Lower leg skin (tissue), 4 donors: ENCODE data around the gene ST3GAL5. TPM values are rescaled to one million over a fixed set of nuclear protein-coding genes. Genes with fewer than 3 reads are reported as not detected.

Experiments used
- DNase-seq, 2 donors: peaks; one replicate each; pipeline ENCODE4 v3.0.0-alpha.2; 2019; ENCODE audit warnings: low spot score in 2 of 2
- H3K4me3 ChIP-seq: fragments of 200-600 bp; sonication (generic); 2 replicates; pipeline ENCODE4 v1.5.1; 2017; ENCODE audit warnings: mild to moderate bottlenecking, low read depth; ENCODE audit not compliant: poor library complexity, severe bottlenecking
- CTCF ChIP-seq, 3 donors: fragments of 450-650 bp; IDR thresholded peaks; one replicate each; pipeline ENCODE4 v1.5.1; 2016; ENCODE audit warnings: antibody characterized with exemption in 3 of 3, mild to moderate bottlenecking in 3 of 3, moderate library complexity in 2 of 3
- POLR2A ChIP-seq, 2 donors: fragments of 450-650 bp; IDR thresholded peaks; one replicate each; pipeline ENCODE4 v1.6.1; 2016 to 2017; ENCODE audit warnings: antibody characterized with exemption in 2 of 2, mild to moderate bottlenecking in 1 of 2, moderate library complexity in 1 of 2
- WGBS, 2 donors: methylation state at CpG; one replicate each; pipeline ENCODE4 v1.1.5; 2018; 5-methylcytosine and 5-hydroxymethylcytosine counted together
- intact Hi-C: fragments of 100-400 bp; cut with DNase I; formaldehyde crosslinking; loops from one replicate; pipeline ENCODE4 v1.15.0; 2023; ENCODE audit warnings: low total_unique reads
- total RNA-seq, 4 donors: library from RNA; depleted of rRNA; stranded (reverse); fragments of >200 nt; gene quantifications; one replicate each; pipeline ENCODE4 v1.1.0, GENCODE V29; 2016

Gene ST3GAL5
- total RNA-seq, 4 donors from 2014 or later: 6.9 to 8.6 (median 8.1) TPM

- H3K4me3 ChIP-seq: no peak overlapping the region
- WGBS, 2 donors: 66 to 71% methylated on average over 5 of the region's 5 CpGs
Observed at GRCh38 chr2:85920810-85921545, 32.2 kb upstream of the ST3GAL5 start.

GRCh38 chr2:85917887-85918795 is 29.4 kb upstream of the ST3GAL5 start:
- H3K4me3 ChIP-seq: no peak overlapping the region
- TF ChIP-seq POLR2A (IDR thresholded peaks at IDR 0.05) (no peak), CTCF (IDR thresholded peaks at IDR 0.05) (no peak)
- intact Hi-C loops: no loop called here
- peak in 1 of 2 donors; percentile 29 for DNase-seq
- WGBS, 2 donors: 41 to 83% methylated on average over 3 of the region's 3 CpGs

More at GRCh38 chr2:85920810-85921545, 32.2 kb upstream of the ST3GAL5 start:
- TF ChIP-seq POLR2A (IDR thresholded peaks at IDR 0.05) (no peak), CTCF (IDR thresholded peaks at IDR 0.05) (no peak)
- no peak for DNase-seq
- intact Hi-C loops: no loop called here

- H3K4me3 ChIP-seq: no peak overlapping the region
- TF ChIP-seq POLR2A (IDR thresholded peaks at IDR 0.05) (no peak), CTCF (IDR thresholded peaks at IDR 0.05) (no peak)
- intact Hi-C loops: no loop called here
- DNase-seq: peak in 1 of 2 donors; percentile 5
- WGBS, 2 donors: 58 to 64% methylated on average over 3 of the region's 3 CpGs
Observed at GRCh38 chr2:85915606-85916303, 27.0 kb upstream of the ST3GAL5 start.

- TF ChIP-seq POLR2A (IDR thresholded peaks at IDR 0.05) (no peak), CTCF (IDR thresholded peaks at IDR 0.05) (no peak)
- no peak overlapping the region for H3K4me3 ChIP-seq
- 47 to 71% methylated on average over 2 of the region's 2 CpGs for WGBS, 2 donors
- peak in 1 of 2 donors; percentile 48 for DNase-seq
- intact Hi-C loops: no loop called here
Observed at GRCh38 chr2:85914922-85915321, 26.1 kb upstream of the ST3GAL5 start.

- intact Hi-C loops: no loop called here
- DNase-seq: no peak
- 68 to 83% methylated on average over 4 of the region's 4 CpGs for WGBS, 2 donors
- TF ChIP-seq CTCF (IDR thresholded peaks at IDR 0.05) (no peak), POLR2A (IDR thresholded peaks at IDR 0.05) (no peak)
- H3K4me3 ChIP-seq: no peak overlapping the region
Observed at GRCh38 chr2:85913884-85914881, 25.4 kb upstream of the ST3GAL5 start.
